Activated CD4-positive, alpha-beta T cell treated with anti-CD3 and anti-CD28 coated beads, Interleukin-10, Interleukin-2, amounts not matched to agents 100 ng/mL and 50 ng/mL, durations not matched to agents 16 hours and 8 hours (primary cell): ENCODE measurements around the gene ROBO4.
A peak's percentile ranks its signal among the peaks of the same experiment; 100 is the strongest.

ENCODE experiments used
- DNase-seq: peaks from one replicate; pipeline ENCODE4 v3.0.0-alpha.2; 2020

Gene ROBO4

GRCh38 chr11:124869856-124870387, 27.7 kb downstream of the ROBO4 start:
- DNase-seq = no peak

- DNase-seq = no peak
These were observed 28.3 kb downstream of the ROBO4 start for GRCh38 chr11:124869331-124869730.

- DNase-seq = no peak
These were observed 29.1 kb downstream of the ROBO4 start for GRCh38 chr11:124868331-124869274.

- peak; percentile 35 for DNase-seq
These were observed 30.0 kb downstream of the ROBO4 start for GRCh38 chr11:124867700-124868099.

DNA sequence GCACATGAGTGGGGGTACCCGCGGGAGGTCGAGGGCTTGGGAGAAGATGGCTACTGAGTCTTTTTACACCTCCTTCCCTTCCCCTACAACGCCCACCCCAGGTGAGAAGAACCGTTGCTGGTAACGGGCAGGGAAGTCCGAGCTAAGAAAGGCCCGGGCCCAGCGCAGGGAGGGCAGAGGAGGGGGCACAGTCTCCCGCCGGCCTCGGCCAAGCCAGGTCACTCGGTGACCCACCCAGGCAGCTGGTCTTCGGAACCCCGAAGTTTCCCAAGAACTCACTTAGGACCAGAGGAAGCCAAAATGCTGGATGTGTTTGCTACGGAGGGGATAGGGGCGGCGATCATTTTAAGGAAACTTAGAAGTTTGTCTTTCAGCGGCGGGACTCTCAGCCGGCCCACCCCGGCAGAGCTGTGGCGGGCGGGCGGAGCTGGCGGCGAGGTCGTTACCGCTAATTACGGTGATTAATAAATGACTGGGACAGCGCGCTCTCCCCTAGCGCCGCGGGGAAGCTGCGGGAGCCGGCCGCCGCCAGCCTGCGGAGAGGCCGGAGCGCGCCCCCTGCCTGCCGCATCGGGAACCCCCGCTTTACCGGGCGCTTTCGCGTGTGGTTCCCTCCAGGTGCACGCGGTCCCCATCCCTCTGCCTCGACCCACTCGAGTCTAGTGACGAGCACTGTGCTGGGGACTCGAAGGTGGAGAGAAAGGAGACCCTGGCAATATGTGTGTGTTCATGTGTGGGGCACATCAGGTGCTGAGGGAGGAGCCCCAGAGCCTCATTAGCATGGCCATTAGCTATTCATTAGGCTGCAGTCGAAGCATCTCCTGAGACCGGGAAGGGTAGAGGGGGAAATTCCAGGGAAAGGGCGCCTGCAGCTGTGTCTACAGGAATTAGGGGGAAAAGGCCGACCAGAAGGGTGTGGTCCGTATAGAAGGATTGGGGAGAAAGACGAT, 31.5 kb downstream of the ROBO4 start:
- DNase-seq = peak; percentile 48

- no peak for DNase-seq
These were observed 32.3 kb downstream of the ROBO4 start, which contains the start of gene ROBO3 for GRCh38 chr11:124865181-124865901. Gene ROBO3 (plus strand): TSS chr11:124865432. CDS start chr11:124865578, 146 bp downstream.

GRCh38 chr11:124864892-124865180, 32.8 kb downstream of the ROBO4 start:
- DNase-seq = no peak

DNA sequence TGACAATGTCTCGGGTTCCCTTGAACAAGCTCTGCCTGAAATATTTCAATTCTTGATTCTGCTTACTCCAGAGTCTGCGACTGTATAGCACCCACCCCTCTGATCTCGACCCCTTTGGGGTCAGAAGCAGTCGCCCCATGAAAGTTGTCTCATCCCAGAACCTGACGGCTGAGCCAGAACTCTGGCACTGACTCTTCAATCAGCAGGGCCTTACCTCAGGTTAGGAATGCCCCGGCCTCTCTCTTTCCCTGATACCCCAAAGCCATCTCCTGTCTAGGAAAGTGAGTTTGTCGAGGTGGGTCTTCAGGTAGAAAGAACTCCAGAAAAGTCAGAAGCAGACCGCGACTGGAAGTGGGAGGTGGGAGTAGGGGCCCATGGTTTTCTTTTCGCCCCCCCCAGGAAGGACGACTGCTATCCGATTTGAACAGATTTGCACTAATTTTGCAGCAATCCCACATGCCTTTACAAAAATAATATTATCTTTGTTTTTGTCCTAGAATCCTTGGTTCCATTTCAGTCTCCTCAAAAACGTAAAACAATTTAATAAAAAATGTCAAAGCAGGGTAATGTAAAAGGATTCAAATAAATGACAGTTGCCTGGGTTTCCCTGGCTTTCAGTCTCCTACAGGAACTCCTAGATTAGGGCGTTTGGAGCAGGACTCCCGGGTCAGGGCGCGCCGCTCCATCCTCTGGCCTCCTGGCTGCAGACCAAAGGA, 33.3 kb downstream of the ROBO4 start:
- DNase-seq = no peak

DNA sequence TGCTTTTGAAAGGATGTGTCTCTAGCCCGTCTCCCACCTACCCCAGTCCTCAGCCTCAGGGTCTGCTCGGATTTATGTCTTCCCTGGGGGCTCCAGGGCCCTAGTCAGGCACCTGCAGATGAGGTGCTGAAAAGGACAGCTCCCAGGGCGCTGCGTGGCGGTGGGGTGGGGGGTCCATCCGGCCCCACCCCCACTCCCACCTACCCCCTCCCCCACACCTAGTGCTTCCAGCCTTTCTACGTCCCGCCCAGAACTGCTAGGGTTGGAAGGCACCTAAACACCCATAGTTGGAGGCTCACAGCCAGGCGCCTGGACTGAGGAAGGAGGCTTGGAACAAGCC, 33.9 kb downstream of the ROBO4 start:
- DNase-seq = no peak

GRCh38 chr11:124863137-124863825, 34.4 kb downstream of the ROBO4 start:
- DNase-seq = no peak

DNA sequence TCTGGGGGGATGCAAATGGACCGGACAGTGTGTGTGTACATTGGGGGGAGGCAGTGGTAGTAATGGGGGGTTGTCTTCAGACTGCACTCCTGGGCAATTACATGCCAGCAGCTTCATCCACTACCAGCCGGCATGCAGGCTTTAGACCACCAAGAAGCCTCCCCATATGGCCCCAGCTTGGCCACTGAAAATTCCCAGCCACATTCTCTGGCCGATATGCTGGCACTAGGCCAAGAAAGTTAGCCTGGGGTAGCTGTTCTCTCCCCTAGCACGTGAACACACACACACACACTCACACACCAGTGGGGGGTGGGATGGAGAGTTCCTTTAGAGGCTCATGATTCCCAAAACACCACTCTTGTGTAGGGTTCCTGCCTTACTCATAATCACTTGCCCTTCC, 36.0 kb downstream of the ROBO4 start:
- no peak for DNase-seq

DNA sequence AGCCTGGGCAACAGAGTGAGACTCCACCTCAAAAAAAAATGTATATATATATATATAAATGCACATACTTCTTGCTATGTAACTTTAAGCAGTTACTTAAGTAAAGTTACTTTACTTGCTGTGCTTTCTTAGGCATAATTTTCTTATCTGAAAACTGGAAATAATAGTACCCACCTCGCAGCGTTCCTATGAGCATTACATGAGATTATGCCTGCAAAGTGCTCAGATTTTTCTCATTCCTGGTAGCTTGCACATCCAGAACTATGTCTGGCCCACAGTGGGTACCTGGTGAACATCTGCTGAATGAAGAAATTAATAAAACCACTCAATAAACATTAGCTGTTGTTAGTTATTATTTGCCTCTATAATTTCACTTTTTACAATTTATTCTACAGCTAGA, 38.5 kb downstream of the ROBO4 start:
- DNase-seq = no peak

- no peak for DNase-seq
These were observed 51.5 kb downstream of the ROBO4 start for GRCh38 chr11:124846070-124846673.

GRCh38 chr11:124844664-124845079, 53.0 kb downstream of the ROBO4 start:
- no peak for DNase-seq

- no peak for DNase-seq
These were observed 54.1 kb downstream of the ROBO4 start for GRCh38 chr11:124843616-124843910.

GRCh38 chr11:124842305-124842704, 55.4 kb downstream of the ROBO4 start:
- DNase-seq = no peak

GRCh38 chr11:124841840-124842239, 55.8 kb downstream of the ROBO4 start:
- DNase-seq = no peak

DNA sequence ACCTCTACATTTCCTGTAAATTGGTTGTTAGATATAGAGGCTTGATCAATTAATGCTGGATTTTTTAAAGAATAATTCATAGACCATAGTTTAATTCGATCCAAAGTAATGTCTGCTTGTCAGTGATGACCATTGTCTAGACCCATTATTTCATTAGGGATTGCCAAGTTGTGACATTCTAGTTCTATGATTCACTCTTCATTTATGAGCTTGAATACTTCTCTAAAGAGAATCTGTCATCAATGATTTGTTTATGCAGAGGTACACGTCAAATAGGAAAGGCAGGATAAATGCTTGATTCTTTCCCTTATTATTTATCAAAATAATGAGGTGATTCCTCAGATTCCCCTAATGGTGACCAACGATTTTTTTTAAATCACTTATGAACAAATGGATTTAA, 56.5 kb downstream of the ROBO4 start:
- no peak for DNase-seq

DNA sequence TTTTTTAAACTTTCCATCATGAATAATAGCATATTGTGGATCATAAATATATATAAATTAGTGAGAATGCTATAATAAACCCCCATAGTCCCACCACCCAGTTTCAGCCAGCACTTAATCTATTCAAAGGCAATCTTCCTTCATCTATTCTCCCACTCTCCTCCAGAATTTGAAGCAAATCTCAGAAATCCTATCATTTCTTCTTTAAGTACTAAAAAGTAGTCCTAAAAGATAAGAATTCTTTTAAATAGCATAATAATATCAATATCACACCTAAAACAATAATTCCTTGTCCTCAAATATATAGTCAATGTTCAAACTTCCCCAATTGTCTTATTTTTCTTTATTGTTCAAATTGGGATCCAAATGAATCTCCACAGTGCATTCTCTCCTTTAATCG, 57.0 kb downstream of the ROBO4 start:
- DNase-seq = no peak

DNA sequence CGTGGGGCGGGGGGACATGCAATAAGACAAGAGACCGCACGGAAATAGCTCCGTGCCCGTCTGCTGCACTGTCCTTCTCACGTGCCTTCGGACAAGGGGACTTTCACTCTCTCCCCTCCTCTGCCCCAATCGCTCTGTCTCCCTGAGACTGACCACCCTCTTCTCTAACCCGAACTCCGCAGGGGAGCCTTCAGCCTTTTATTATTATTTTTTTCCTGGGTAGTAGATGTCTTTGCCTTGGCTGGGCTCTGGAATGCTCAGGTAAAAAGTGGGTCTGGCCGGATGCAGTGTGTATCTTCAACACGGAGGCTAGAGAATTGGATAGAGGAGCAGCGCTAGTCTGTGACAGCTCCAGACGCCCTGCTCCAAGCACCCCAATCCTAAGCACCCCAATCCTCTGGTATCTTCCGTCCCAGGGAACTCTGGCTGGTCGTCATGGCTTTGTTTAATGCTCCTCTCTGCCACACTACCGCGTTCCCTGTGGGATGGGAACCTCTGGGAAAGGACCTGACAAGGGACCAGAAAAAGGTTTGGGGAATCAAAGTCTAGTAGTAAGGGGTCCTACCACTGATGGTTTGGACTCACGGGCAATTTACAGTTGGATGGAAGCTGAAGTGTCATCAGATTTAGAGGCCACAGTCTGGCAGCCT, 57.6 kb downstream of the ROBO4 start:
- no peak for DNase-seq
